ENCODE data around the gene NRK.
"Not testable (repeated sequence)": the region's sequence is repeated elsewhere in the genome, so short reads cannot be mapped to it uniquely, and the experiment has no call there.

NRK gene, protein sequence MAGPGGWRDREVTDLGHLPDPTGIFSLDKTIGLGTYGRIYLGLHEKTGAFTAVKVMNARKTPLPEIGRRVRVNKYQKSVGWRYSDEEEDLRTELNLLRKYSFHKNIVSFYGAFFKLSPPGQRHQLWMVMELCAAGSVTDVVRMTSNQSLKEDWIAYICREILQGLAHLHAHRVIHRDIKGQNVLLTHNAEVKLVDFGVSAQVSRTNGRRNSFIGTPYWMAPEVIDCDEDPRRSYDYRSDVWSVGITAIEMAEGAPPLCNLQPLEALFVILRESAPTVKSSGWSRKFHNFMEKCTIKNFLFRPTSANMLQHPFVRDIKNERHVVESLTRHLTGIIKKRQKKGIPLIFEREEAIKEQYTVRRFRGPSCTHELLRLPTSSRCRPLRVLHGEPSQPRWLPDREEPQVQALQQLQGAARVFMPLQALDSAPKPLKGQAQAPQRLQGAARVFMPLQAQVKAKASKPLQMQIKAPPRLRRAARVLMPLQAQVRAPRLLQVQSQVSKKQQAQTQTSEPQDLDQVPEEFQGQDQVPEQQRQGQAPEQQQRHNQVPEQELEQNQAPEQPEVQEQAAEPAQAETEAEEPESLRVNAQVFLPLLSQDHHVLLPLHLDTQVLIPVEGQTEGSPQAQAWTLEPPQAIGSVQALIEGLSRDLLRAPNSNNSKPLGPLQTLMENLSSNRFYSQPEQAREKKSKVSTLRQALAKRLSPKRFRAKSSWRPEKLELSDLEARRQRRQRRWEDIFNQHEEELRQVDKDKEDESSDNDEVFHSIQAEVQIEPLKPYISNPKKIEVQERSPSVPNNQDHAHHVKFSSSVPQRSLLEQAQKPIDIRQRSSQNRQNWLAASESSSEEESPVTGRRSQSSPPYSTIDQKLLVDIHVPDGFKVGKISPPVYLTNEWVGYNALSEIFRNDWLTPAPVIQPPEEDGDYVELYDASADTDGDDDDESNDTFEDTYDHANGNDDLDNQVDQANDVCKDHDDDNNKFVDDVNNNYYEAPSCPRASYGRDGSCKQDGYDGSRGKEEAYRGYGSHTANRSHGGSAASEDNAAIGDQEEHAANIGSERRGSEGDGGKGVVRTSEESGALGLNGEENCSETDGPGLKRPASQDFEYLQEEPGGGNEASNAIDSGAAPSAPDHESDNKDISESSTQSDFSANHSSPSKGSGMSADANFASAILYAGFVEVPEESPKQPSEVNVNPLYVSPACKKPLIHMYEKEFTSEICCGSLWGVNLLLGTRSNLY (N-terminal part only)

GRCh38 chrX:105822138-105823091, at the start of gene NRK:
Gene NRK (plus strand): TSS chrX:105822539. CDS start chrX:105822846, 307 bp downstream.
- no peak for DNase-seq (ENCODE audit: low read depth)

- DNase-seq (ENCODE audit: low read depth), result no peak
These were observed 48.5 kb upstream of the NRK start for GRCh38 chrX:105773801-105774200.

GRCh38 chrX:105775679-105776078, 46.7 kb upstream of the NRK start:
- no peak for DNase-seq (ENCODE audit: low read depth)

DNA sequence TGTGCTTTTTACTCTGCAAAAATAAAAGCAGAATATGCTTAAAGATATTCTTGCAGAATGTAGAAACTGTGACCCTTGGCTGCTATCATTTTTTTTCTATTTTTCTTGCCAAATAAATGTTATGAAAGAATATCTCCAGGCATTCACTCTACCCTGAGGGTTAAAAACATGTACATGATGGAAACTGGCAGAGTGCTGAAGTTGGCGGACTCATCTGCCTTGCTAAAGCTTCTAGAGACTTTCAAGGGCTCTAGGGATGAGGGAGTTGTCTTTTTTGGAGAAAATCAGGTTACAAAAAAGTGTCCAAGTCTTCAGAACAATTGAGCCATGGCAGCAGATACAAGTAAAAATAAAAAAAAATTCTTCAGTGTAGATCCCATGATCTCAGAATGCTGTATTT, 40.5 kb upstream of the NRK start:
- DNase-seq (ENCODE audit: low read depth), result no peak

DNA sequence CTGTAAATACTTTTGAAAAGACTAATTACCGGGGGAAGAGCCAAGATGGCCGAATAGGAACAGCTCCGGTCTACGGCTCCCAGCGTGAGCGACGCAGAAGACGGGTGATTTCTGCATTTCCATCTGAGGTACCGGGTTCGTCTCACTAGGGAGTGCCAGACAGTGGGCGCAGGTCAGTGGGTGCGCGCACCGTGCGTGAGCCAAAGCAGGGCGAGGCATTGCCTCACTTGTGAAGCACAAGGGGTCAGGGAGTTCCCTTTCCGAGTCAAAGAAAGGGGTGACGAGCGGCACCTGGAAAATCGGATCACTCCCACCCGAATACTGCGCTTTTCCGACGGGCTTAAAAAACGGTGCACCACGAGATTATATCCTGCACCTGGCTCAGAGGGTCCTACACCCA, 25.5 kb upstream of the NRK start:
- not testable (repeated sequence) for DNase-seq (ENCODE audit: low read depth)

- DNase-seq (ENCODE audit: low read depth), result no peak
These were observed 18.4 kb upstream of the NRK start for GRCh38 chrX:105803891-105804290.

- DNase-seq (ENCODE audit: low read depth), result not testable (repeated sequence)
These were observed 16.7 kb upstream of the NRK start for GRCh38 chrX:105805655-105806054.

DNA sequence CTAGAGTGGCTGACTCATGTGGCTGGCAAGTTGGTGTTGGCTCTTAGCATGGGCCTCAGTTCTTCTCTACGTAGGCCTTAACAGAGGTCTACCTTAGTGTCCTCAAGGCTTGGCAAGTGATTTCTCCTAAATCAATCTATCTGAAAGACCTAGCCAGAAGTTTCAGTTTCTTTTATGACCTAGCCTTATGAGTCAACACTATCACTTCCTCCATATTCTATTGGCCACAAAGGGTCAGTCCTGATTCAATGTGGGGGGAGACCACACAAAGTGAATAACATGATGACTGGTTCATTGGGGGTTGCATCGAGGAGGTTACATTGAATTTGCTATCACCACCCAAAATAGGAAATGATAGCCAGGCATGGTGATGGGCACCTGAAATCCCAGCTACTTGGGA, 5.8 kb upstream of the NRK start:
- no peak for DNase-seq (ENCODE audit: low read depth)

DNA sequence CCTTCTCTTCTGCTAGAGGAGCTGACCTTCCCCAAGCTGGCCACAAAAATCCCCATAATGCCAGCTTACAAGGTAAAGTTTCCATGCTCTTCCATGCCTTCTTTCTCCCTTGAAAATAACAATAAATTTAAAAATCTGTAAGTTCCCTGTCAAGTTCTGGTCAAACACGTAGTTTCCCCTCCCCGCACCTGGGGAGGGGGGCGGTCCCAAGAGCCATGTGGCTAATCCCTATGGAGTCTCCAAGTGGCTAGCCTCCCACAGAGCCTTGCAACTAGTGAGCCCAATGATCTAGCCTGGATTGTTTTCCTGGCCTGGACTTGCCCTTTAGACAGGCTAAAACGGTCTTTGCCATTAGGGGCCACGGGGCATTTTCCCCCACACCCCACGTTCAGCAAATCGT, 2.1 kb upstream of the NRK start:
- no peak for DNase-seq (ENCODE audit: low read depth)

GRCh38 chrX:105821471-105822121, 743 bp upstream of the NRK start:
- DNase-seq (ENCODE audit: low read depth), result no peak

GRCh38 chrX:105823092-105823455, 735 bp downstream of the NRK start:
- DNase-seq (ENCODE audit: low read depth), result no peak

DNA sequence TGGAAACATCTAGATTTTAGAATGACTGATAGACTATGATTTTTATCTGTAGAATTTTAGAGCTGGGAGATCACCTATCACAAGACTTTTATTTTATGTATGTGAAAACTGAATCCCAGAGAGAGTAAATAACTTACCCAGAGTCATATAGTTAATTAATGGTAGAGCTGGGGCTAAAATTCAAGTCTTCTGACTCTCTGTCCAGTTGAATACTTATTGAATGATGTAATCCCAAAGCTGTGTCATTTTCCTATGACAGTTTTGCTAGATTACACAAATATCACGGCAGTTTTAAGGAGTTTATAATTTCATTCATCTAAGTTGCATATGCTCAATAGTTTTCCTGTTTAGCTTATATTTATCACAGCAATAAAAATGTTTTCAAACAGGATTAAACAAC, 6.7 kb downstream of the NRK start:
- no peak for DNase-seq (ENCODE audit: low read depth)

GRCh38 chrX:105837232-105837631, 14.9 kb downstream of the NRK start:
- peak; percentile 37 for DNase-seq (ENCODE audit: low read depth)

GRCh38 chrX:105845631-105846030, 23.3 kb downstream of the NRK start:
- no peak for DNase-seq (ENCODE audit: low read depth)

- DNase-seq (ENCODE audit: low read depth), result not testable (repeated sequence)
These were observed 27.8 kb downstream of the NRK start for GRCh38 chrX:105850100-105850499.

- DNase-seq (ENCODE audit: low read depth), result no peak
These were observed 43.4 kb downstream of the NRK start for GRCh38 chrX:105865709-105866108.

- DNase-seq (ENCODE audit: low read depth), result no peak
These were observed 47.4 kb downstream of the NRK start for GRCh38 chrX:105869701-105870100.

DNA sequence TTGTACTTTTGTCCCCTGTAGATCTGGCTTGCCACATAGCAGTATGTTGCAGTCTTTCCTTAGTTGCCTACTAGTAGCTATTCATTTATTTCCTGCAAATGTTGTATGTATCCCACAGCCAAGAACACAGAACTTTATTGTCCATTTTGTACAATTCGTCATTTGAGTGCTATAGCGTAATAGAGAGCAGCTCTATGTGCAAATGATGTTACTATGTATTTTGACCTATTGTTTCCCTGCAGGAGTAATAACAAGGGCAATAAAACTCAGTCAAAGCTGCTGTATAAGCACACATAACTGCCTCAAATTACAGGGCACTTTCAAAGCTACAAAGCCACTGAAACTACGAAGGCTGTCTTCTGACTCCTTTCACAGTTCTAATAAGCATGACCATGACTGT, 48.1 kb downstream of the NRK start:
- no peak for DNase-seq (ENCODE audit: low read depth)

DNA sequence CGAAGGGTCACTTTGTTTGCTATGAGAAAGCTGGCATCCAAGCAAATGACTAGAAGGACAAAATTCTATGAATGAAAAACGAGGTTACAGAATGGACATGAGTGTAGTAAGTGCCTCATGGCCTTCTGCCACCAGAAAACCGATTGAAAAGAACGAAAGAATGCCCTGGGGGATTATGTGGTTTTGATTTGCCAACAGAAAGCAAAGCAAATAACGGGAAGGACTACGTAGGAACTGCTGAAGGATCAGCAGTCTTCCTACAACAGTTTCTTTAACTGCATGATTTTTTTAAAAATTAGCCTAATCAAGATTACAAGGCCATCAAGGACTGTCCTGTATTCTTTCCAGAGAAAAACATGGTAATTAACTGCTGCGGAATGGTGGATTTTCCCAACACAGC, 50.6 kb downstream of the NRK start:
- DNase-seq (ENCODE audit: low read depth), result peak; percentile 0

GRCh38 chrX:105874790-105875189, 52.5 kb downstream of the NRK start:
- DNase-seq (ENCODE audit: low read depth), result no peak

- no peak for DNase-seq (ENCODE audit: low read depth)
These were observed 54.3 kb downstream of the NRK start for GRCh38 chrX:105876658-105877057.
